WTC11 (cell line): ENCODE data around the gene TRAF3IP3. TPM values are rescaled to one million over a fixed set of nuclear protein-coding genes. Genes with fewer than 3 reads are reported as not detected.

ENCODE experiments used
- ATAC-seq: fragments of 200-7000 bp; cut with Tn5 transposase; 2 replicates; pipeline ENCODE4 v1.10.0; 2021; ENCODE audit warnings: mild to moderate bottlenecking, moderate library complexity
- CTCF ChIA-PET: fragments of 300-600 bp; sonication (Branson Sonifier 250); formaldehyde crosslinking; loops from one replicate; lab custom pipeline; 2021; ENCODE audit warnings: antibody characterized with exemption; lab: Charles Lee
- POLR2A ChIA-PET: fragments of 350-600 bp; sonication (Branson Sonifier 250); formaldehyde crosslinking; loops from one replicate; lab custom pipeline; 2021; ENCODE audit warnings: antibody characterized with exemption; lab: Charles Lee
- DNase-seq: peaks from one replicate; pipeline ENCODE4 v3.0.0; 2021; ENCODE audit warnings: low spot score
- H3K27ac Mint-ChIP-seq: 2 replicates; pipeline ENCODE4 v1.8.0; 2021; ENCODE audit warnings: mixed read lengths
- H3K27me3 Mint-ChIP-seq: 2 replicates; pipeline ENCODE4 v1.8.0; 2021; ENCODE audit warnings: low read depth, mild to moderate bottlenecking, moderate library complexity, mixed read lengths
- H3K36me3 Mint-ChIP-seq: 2 replicates; pipeline ENCODE4 v1.8.0; 2021; ENCODE audit warnings: mixed read lengths
- H3K4me1 Mint-ChIP-seq: 2 replicates; pipeline ENCODE4 v1.8.0; 2022; ENCODE audit warnings: mixed read lengths
- H3K4me3 Mint-ChIP-seq: 2 replicates; pipeline ENCODE4 v1.8.0; 2021; ENCODE audit warnings: mild to moderate bottlenecking, moderate library complexity, mixed read lengths
- H3K9me3 Mint-ChIP-seq: 2 replicates; pipeline ENCODE4 v1.8.0; 2021; ENCODE audit warnings: mixed read lengths
- ATF1 ChIP-seq: sonication (generic); formaldehyde crosslinking; IDR thresholded peaks from 2 replicates; pipeline ENCODE4 v1.8.1; 2023; ENCODE audit warnings: mild to moderate bottlenecking, moderate library complexity, missing genetic modification reagents
- E2F1 ChIP-seq: sonication (generic); formaldehyde crosslinking; IDR thresholded peaks from 2 replicates; pipeline ENCODE4 v1.8.0; 2022; ENCODE audit warnings: mild to moderate bottlenecking, missing genetic modification reagents
- ETV6 ChIP-seq: sonication (generic); formaldehyde crosslinking; IDR thresholded peaks from 2 replicates; pipeline ENCODE4 v1.8.1; 2022; ENCODE audit warnings: mild to moderate bottlenecking, missing genetic modification reagents
- GTF2I ChIP-seq: fragments of 250-450 bp; sonication (Bioruptor Pico); conservative IDR thresholded peaks from 2 replicates; pipeline ENCODE4 v1.4.0; 2021; ENCODE audit warnings: mild to moderate bottlenecking
- NFATC4 ChIP-seq: fragments of 250-450 bp; sonication (Bioruptor Pico); IDR thresholded peaks from 2 replicates; pipeline ENCODE4 v1.9.0; 2021; ENCODE audit warnings: mild to moderate bottlenecking
- NFYB ChIP-seq: sonication (generic); formaldehyde crosslinking; conservative IDR thresholded peaks from 2 replicates; pipeline ENCODE4 v1.8.0; 2022; ENCODE audit warnings: low read depth, missing genetic modification reagents
- OVOL2 ChIP-seq: fragments of 250-450 bp; sonication (Bioruptor Pico); IDR thresholded peaks from 2 replicates; pipeline ENCODE4 v1.9.0; 2021; ENCODE audit warnings: mild to moderate bottlenecking, borderline replicate concordance
- PRRX2 ChIP-seq: fragments of 250-450 bp; sonication (Bioruptor Pico); IDR thresholded peaks from 2 replicates; pipeline ENCODE4 v1.8.0; 2021; ENCODE audit warnings: mild to moderate bottlenecking
- TCF7 ChIP-seq: sonication (generic); formaldehyde crosslinking; IDR thresholded peaks from 2 replicates; pipeline ENCODE4 v1.8.0; 2022; ENCODE audit warnings: mild to moderate bottlenecking, low read depth, missing genetic modification reagents, moderate library complexity
- ZNF138 ChIP-seq: sonication (generic); formaldehyde crosslinking; conservative IDR thresholded peaks from 2 replicates; pipeline ENCODE4 v1.8.1; 2022; ENCODE audit warnings: mild to moderate bottlenecking, moderate library complexity, missing genetic modification reagents
- ZNF232 ChIP-seq: sonication (generic); formaldehyde crosslinking; IDR thresholded peaks from 2 replicates; pipeline ENCODE4 v1.8.0; 2022; ENCODE audit warnings: mild to moderate bottlenecking, missing genetic modification reagents
- ZNF396 ChIP-seq: fragments of 250-450 bp; sonication (Bioruptor Pico); IDR thresholded peaks from 2 replicates; pipeline ENCODE4 v1.8.0; 2021; ENCODE audit warnings: mild to moderate bottlenecking, moderate library complexity, borderline replicate concordance
- total RNA-seq: library from RNA; stranded (reverse); gene quantifications from 3 replicates; pipeline ENCODE4 v1.2.3, GENCODE V29; 2021
- TF ChIP-seq, protein P1 (sequence below): sonication (generic); formaldehyde crosslinking; IDR thresholded peaks from 2 replicates; pipeline ENCODE4 v1.8.1; 2022; ENCODE audit warnings: mild to moderate bottlenecking, moderate library complexity, missing genetic modification reagents
- TF ChIP-seq, protein P2 (sequence below): sonication (generic); formaldehyde crosslinking; IDR thresholded peaks from 2 replicates; pipeline ENCODE4 v1.8.1; 2023; ENCODE audit warnings: mild to moderate bottlenecking, missing genetic modification reagents, borderline replicate concordance
- TF ChIP-seq, protein P3 (sequence below): sonication (generic); formaldehyde crosslinking; IDR thresholded peaks from 2 replicates; pipeline ENCODE4 v1.8.0; 2022; ENCODE audit warnings: mild to moderate bottlenecking, missing genetic modification reagents
- TF ChIP-seq, protein P4 (sequence below): sonication (generic); formaldehyde crosslinking; IDR thresholded peaks from 2 replicates; pipeline ENCODE4 v1.8.1; 2022; ENCODE audit warnings: low read depth, mild to moderate bottlenecking, moderate library complexity, missing genetic modification reagents, borderline replicate concordance

Gene TRAF3IP3
- total RNA-seq, 1 experiment from 2014 or later, result 0.74 TPM

- Mint-ChIP-seq H3K27me3 (peaks cover 3% of the 10 kb centered on the region; the same call in 1 of the 2 replicates), H3K9me3 (no peaks in the 10 kb centered on the region), H3K4me3 (no peak overlapping the region), H3K4me1 (no peaks in the 10 kb centered on the region), H3K27ac (no peak overlapping the region), H3K36me3 (no peaks in the 10 kb centered on the region)
- DNase-seq (no peak), ATAC-seq (no peak)
- ChIA-PET CTCF (no interaction called here), POLR2A (no interaction called here)
- no peak for TF ChIP-seq NFATC4 (CRISPR knock-in tag)
- TF ChIP-seq, protein P1, sequence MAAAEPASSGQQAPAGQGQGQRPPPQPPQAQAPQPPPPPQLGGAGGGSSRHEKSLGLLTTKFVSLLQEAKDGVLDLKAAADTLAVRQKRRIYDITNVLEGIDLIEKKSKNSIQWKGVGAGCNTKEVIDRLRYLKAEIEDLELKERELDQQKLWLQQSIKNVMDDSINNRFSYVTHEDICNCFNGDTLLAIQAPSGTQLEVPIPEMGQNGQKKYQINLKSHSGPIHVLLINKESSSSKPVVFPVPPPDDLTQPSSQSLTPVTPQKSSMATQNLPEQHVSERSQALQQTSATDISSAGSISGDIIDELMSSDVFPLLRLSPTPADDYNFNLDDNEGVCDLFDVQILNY, result no peak
- TF ChIP-seq, protein P2, sequence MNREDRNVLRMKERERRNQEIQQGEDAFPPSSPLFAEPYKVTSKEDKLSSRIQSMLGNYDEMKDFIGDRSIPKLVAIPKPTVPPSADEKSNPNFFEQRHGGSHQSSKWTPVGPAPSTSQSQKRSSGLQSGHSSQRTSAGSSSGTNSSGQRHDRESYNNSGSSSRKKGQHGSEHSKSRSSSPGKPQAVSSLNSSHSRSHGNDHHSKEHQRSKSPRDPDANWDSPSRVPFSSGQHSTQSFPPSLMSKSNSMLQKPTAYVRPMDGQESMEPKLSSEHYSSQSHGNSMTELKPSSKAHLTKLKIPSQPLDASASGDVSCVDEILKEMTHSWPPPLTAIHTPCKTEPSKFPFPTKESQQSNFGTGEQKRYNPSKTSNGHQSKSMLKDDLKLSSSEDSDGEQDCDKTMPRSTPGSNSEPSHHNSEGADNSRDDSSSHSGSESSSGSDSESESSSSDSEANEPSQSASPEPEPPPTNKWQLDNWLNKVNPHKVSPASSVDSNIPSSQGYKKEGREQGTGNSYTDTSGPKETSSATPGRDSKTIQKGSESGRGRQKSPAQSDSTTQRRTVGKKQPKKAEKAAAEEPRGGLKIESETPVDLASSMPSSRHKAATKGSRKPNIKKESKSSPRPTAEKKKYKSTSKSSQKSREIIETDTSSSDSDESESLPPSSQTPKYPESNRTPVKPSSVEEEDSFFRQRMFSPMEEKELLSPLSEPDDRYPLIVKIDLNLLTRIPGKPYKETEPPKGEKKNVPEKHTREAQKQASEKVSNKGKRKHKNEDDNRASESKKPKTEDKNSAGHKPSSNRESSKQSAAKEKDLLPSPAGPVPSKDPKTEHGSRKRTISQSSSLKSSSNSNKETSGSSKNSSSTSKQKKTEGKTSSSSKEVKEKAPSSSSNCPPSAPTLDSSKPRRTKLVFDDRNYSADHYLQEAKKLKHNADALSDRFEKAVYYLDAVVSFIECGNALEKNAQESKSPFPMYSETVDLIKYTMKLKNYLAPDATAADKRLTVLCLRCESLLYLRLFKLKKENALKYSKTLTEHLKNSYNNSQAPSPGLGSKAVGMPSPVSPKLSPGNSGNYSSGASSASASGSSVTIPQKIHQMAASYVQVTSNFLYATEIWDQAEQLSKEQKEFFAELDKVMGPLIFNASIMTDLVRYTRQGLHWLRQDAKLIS, result no peak
- TF ChIP-seq E2F1 (CRISPR knock-in tag), result no peak
- no peak for TF ChIP-seq ETV6 (CRISPR knock-in tag)
- TF ChIP-seq NFYB (CRISPR knock-in tag), result no peak
Observed at GRCh38 chr1:209720326-209720725, 35.5 kb upstream of the TRAF3IP3 start.

DNA sequence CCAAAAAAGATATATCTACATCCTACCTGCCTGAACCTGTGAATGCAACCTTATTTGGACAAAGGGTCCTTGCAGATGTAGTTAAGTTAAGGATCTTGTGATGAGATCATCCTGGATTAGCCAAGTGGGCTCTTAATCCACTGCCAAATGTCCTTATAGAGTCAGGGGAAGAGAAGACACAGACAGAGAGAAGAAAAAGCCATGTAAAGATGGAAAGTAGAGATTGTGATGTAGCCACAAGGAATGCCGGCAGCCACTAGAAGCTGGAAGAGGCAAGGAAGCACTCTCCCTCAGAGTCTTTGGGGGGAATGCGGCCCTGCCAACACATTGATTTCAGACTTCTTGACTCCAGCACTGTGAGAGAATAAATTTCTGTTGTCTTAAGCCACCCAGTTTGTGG lies 35.0 kb upstream of the TRAF3IP3 start:
- Mint-ChIP-seq H3K36me3 (no peaks in the 10 kb centered on the region), H3K4me1 (no peaks in the 10 kb centered on the region), H3K9me3 (no peaks in the 10 kb centered on the region), H3K4me3 (no peak overlapping the region), H3K27ac (no peak overlapping the region), H3K27me3 (no peaks in the 10 kb centered on the region)
- no peak for TF ChIP-seq OVOL2
- TF ChIP-seq, protein P3, sequence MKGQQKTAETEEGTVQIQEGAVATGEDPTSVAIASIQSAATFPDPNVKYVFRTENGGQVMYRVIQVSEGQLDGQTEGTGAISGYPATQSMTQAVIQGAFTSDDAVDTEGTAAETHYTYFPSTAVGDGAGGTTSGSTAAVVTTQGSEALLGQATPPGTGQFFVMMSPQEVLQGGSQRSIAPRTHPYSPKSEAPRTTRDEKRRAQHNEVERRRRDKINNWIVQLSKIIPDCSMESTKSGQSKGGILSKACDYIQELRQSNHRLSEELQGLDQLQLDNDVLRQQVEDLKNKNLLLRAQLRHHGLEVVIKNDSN, result no peak
- no peak for TF ChIP-seq TCF7
- no peak for TF ChIP-seq GTF2I (CRISPR knock-in tag)
- no peak for TF ChIP-seq ZNF232 (CRISPR knock-in tag)
- no peak for TF ChIP-seq ZNF396 (CRISPR knock-in tag)
- TF ChIP-seq PRRX2 (CRISPR knock-in tag), result no peak
- no peak for TF ChIP-seq ATF1
- no peak for ATAC-seq
- CTCF ChIA-PET, result interaction anchor here (0.6 kb wide), 1 partner anchor 272 kb away, joined by 3 read pairs; no protein-coding TSS in a partner anchor
- no peak for DNase-seq
- POLR2A ChIA-PET, result no interaction called here

GRCh38 chr1:209721323-209721722 lies 34.5 kb upstream of the TRAF3IP3 start:
- Mint-ChIP-seq H3K27ac (no peak overlapping the region), H3K4me1 (no peaks in the 10 kb centered on the region), H3K9me3 (no peaks in the 10 kb centered on the region), H3K4me3 (no peak overlapping the region), H3K36me3 (no peaks in the 10 kb centered on the region), H3K27me3 (no peaks in the 10 kb centered on the region)
- ATAC-seq (no peak), DNase-seq (no peak)
- POLR2A ChIA-PET, result no interaction called here
- no peak for TF ChIP-seq ZNF138 (CRISPR knock-in tag)
- TF ChIP-seq, protein P4, sequence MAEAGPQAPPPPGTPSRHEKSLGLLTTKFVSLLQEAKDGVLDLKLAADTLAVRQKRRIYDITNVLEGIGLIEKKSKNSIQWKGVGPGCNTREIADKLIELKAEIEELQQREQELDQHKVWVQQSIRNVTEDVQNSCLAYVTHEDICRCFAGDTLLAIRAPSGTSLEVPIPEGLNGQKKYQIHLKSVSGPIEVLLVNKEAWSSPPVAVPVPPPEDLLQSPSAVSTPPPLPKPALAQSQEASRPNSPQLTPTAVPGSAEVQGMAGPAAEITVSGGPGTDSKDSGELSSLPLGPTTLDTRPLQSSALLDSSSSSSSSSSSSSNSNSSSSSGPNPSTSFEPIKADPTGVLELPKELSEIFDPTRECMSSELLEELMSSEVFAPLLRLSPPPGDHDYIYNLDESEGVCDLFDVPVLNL (CRISPR knock-in tag), result no peak
- CTCF ChIA-PET, result interaction anchor here (0.6 to 1.2 kb wide), 2 partner anchors 94 to 271 kb away, joined by 3 read pairs; no protein-coding TSS in a partner anchor
